NCI-H2107 treated with DMSO at 0.1 percent for 48 hours (cell line): ENCODE measurements around the gene ANKRD2.

Experiments used
- DNase-seq: peaks from one replicate; lab custom pipeline; 2025; ENCODE audit not compliant: unreplicated experiment; lab: John Stamatoyannopoulos, UW

The ANKRD2 gene

GRCh38 chr10:97632949-97633884 lies 60.6 kb downstream of the ANKRD2 start, which contains the start of gene MORN4:
TSS of gene MORN4 (minus strand) at chr10:97633500. CDS start at chr10:97619653, 13,847 bp downstream.
- DNase-seq: peak; percentile 73
